Astrocyte (in vitro differentiated cells and primary cell): ENCODE results near the gene S1PR3.

Experiments used
- CTCF ChIP-seq: IDR thresholded peaks from 2 replicates; pipeline ENCODE4 v1.5.1; 2011; ENCODE audit warnings: low read depth, mild to moderate bottlenecking, inconsistent platforms, low read length, moderate library complexity; ENCODE audit not compliant: insufficient read depth
- EZH2 ChIP-seq: IDR thresholded peaks from 2 replicates; pipeline ENCODE4 v1.6.1; 2012; ENCODE audit warnings: mild to moderate bottlenecking, low read length, inconsistent platforms; ENCODE audit not compliant: insufficient read depth

GRCh38 chr9:88953381-88954029 lies 37.8 kb upstream of the S1PR3 start:
- TF ChIP-seq CTCF (no peak), EZH2 (no peak)
